H1 (cell line): ENCODE results near the gene ZNF432. TPM values are rescaled to one million over a fixed set of nuclear protein-coding genes. Genes with fewer than 3 reads are reported as not detected.

Source experiments
- CTCF ChIA-PET: fragments of 300-600 bp; sonication (Branson Sonifier 250); formaldehyde crosslinking; loops from one replicate; lab custom pipeline; 2021; ENCODE audit not compliant: partially characterized antibody; lab: Charles Lee
- POLR2A ChIA-PET: fragments of 300-600 bp; sonication (Branson Sonifier 250); formaldehyde crosslinking; loops from one replicate; lab custom pipeline; 2021; ENCODE audit warnings: inconsistent platforms; ENCODE audit not compliant: partially characterized antibody; lab: Charles Lee
- DNase-seq, 2 experiments: peaks; one replicate each; pipeline versions ENCODE4 v3.0.0 to v3.0.0-alpha.2; 2010 to 2022; ENCODE audit warnings: low spot score in 2 of 2, low read depth in 1 of 2, mixed read lengths in 1 of 2
- FAIRE-seq: peaks from 2 replicates; lab custom pipeline; 2011; peaks lifted over from hg19 to GRCh38; lab: Jason Lieb, UNC
- H2AFZ ChIP-seq: 2 replicates; pipeline ENCODE4 v1.8.1; 2012; ENCODE audit warnings: low read length, inconsistent platforms
- H2AK5ac ChIP-seq: 2 replicates; pipeline ENCODE4 v1.6.1; 2013; ENCODE audit warnings: low read depth, low read length
- H2BK120ac ChIP-seq: replicated peaks from 2 replicates; pipeline ENCODE3; 2013; ENCODE audit warnings: low read depth, low read length, inconsistent platforms
- H2BK12ac ChIP-seq: 2 replicates; pipeline ENCODE4 v1.6.1; 2013; ENCODE audit warnings: low read depth, low read length
- H2BK15ac ChIP-seq: 2 replicates; pipeline ENCODE4 v1.6.1; 2013; ENCODE audit warnings: low read length
- H2BK20ac ChIP-seq: 2 replicates; pipeline ENCODE4 v1.6.1; 2013; ENCODE audit warnings: low read length
- H2BK5ac ChIP-seq: 2 replicates; pipeline ENCODE4 v1.6.1; 2013; ENCODE audit warnings: low read depth, low read length
- H3K14ac ChIP-seq: 2 replicates; pipeline ENCODE4 v1.6.1; 2013; ENCODE audit warnings: inconsistent platforms; ENCODE audit not compliant: insufficient read length
- H3K18ac ChIP-seq: 2 replicates; pipeline ENCODE4 v1.6.1; 2013; ENCODE audit warnings: low read length; ENCODE audit errors: extremely low read depth
- H3K23ac ChIP-seq: 2 replicates; pipeline ENCODE4 v1.6.1; 2013; ENCODE audit warnings: inconsistent platforms; ENCODE audit not compliant: insufficient read length
- H3K23me2 ChIP-seq: 2 replicates; pipeline ENCODE4 v1.6.1; 2013; ENCODE audit warnings: low read depth, low read length
- H3K27ac ChIP-seq: 2 replicates; pipeline ENCODE4 v1.6.1; 2011; ENCODE audit warnings: low read depth, low read length, inconsistent platforms
- H3K27me3 ChIP-seq, 4 experiments: replicated peaks in 1 of 4; 1 replicate in 1 of 4; 2 replicates in 3 of 4; pipeline versions ENCODE4 v1.6.1 to v1.8.1; 2011 to 2013; ENCODE audit warnings: low read length in 3 of 4, mild to moderate bottlenecking in 3 of 4, inconsistent platforms in 2 of 4, mixed read lengths in 2 of 4, moderate library complexity in 1 of 4; ENCODE audit not compliant: control insufficient read depth in 3 of 4, insufficient read depth in 3 of 4; ENCODE audit errors: extremely low read depth in 1 of 4
- H3K36me3 ChIP-seq, 4 experiments: 2 replicates each; pipeline versions ENCODE4 v1.6.1 to v1.8.1; 2011 to 2013; ENCODE audit warnings: mild to moderate bottlenecking in 4 of 4, low read length in 3 of 4, moderate library complexity in 2 of 4, control low read depth in 1 of 4, inconsistent platforms in 1 of 4; ENCODE audit not compliant: insufficient read depth in 4 of 4, control insufficient read depth in 2 of 4
- H3K4ac ChIP-seq: replicated peaks from 2 replicates; pipeline ENCODE3; 2013; ENCODE audit warnings: low read length, low read depth, mixed read lengths, inconsistent platforms; ENCODE audit not compliant: insufficient read length
- H3K4me1 ChIP-seq, 4 experiments: replicated peaks in 1 of 4; 1 replicate in 1 of 4; 2 replicates in 3 of 4; pipeline versions ENCODE4 v1.6.1 to v1.8.1; 2011 to 2013; ENCODE audit warnings: low read length in 3 of 4, inconsistent platforms in 2 of 4, mixed read lengths in 1 of 4; ENCODE audit not compliant: insufficient read depth in 4 of 4, control insufficient read depth in 3 of 4
- H3K4me2 ChIP-seq, 2 experiments: 2 replicates each; pipeline versions ENCODE4 v1.6.1 to v1.8.1; 2011 to 2013; ENCODE audit warnings: low read depth in 2 of 2, low read length in 2 of 2, control low read depth in 1 of 2, inconsistent platforms in 1 of 2, mild to moderate bottlenecking in 1 of 2; ENCODE audit not compliant: insufficient read depth in 1 of 2
- H3K4me3 ChIP-seq, 4 experiments: fragments of 200-600, 300-600 bp in 1 of 4; sonication (generic), shearing (Covaris generic), sonication (Bioruptor Twin) in 1 of 4; 2 replicates each; pipeline versions ENCODE4 v1.5.1 to v1.8.1; 2011 to 2016; ENCODE audit warnings: low read length in 4 of 4, low read depth in 3 of 4, control low read depth in 2 of 4, inconsistent platforms in 2 of 4, mild to moderate bottlenecking in 2 of 4, mixed read lengths in 1 of 4, moderate library complexity in 1 of 4; ENCODE audit not compliant: insufficient read depth in 2 of 4; ENCODE audit errors: extremely low read depth in 1 of 4
- H3K56ac ChIP-seq: replicated peaks from 2 replicates; pipeline ENCODE3; 2013; ENCODE audit warnings: low read depth, mild to moderate bottlenecking, mixed read lengths, low read length, inconsistent platforms; ENCODE audit not compliant: insufficient read length
- H3K79me1 ChIP-seq: 2 replicates; pipeline ENCODE4 v1.6.1; 2013; ENCODE audit warnings: low read depth, low read length, control low read depth
- H3K79me2 ChIP-seq, 2 experiments: 2 replicates each; pipeline versions ENCODE4 v1.6.1 to v1.8.1; 2012 to 2013; ENCODE audit warnings: low read length in 2 of 2, mild to moderate bottlenecking in 2 of 2, inconsistent platforms in 1 of 2; ENCODE audit not compliant: insufficient read depth in 2 of 2, control insufficient read depth in 1 of 2
- H3K9ac ChIP-seq, 4 experiments: replicated peaks in 1 of 4; 1 replicate in 1 of 4; 2 replicates in 3 of 4; pipeline versions ENCODE4 v1.6.1 to v1.8.1; 2011 to 2013; ENCODE audit warnings: low read depth in 3 of 4, low read length in 3 of 4, control low read depth in 2 of 4, mild to moderate bottlenecking in 2 of 4, moderate library complexity in 2 of 4, inconsistent platforms in 1 of 4; ENCODE audit errors: extremely low read depth in 1 of 4
- H3K9me3 ChIP-seq, 2 experiments: 2 replicates each; pipeline versions ENCODE4 v1.6.1 to v1.8.1; 2012 to 2013; ENCODE audit warnings: mild to moderate bottlenecking in 2 of 2, moderate library complexity in 2 of 2, control low read depth in 1 of 2, inconsistent platforms in 1 of 2, low read depth in 1 of 2, low read length in 1 of 2, mixed read lengths in 1 of 2; ENCODE audit not compliant: insufficient read depth in 2 of 2
- H4K20me1 ChIP-seq, 2 experiments: replicated peaks in 1 of 2; 2 replicates each; pipeline versions ENCODE3 to v1.8.1; 2011 to 2013; ENCODE audit warnings: inconsistent platforms in 2 of 2, low read length in 2 of 2, mild to moderate bottlenecking in 1 of 2; ENCODE audit not compliant: insufficient read depth in 2 of 2, control insufficient read depth in 1 of 2
- H4K5ac ChIP-seq: 2 replicates; pipeline ENCODE4 v1.6.1; 2013; ENCODE audit warnings: low read length, low read depth, mixed read lengths, inconsistent platforms; ENCODE audit not compliant: insufficient read length
- H4K8ac ChIP-seq: 2 replicates; pipeline ENCODE4 v1.8.0; 2013; ENCODE audit warnings: mild to moderate bottlenecking, moderate library complexity, low read length, inconsistent platforms; ENCODE audit not compliant: insufficient read depth; ENCODE audit errors: extremely low read depth
- H4K91ac ChIP-seq: replicated peaks from 2 replicates; pipeline ENCODE3; 2013; ENCODE audit warnings: low read length, mixed read lengths, inconsistent platforms; ENCODE audit not compliant: insufficient read length
- CBX5 ChIP-seq: fragments of 300-800, 300-1000 bp; sonication (generic); IDR thresholded peaks from 2 replicates; pipeline ENCODE4 v1.7.1; 2016; ENCODE audit warnings: antibody characterized with exemption, low read length, low read depth
- CBX8 ChIP-seq: fragments of 300-800, 300-1000 bp; sonication (generic); IDR thresholded peaks from 2 replicates; pipeline ENCODE4 v1.7.1; 2016; ENCODE audit warnings: low read depth, low read length, borderline replicate concordance
- CEBPB ChIP-seq: IDR thresholded peaks from 2 replicates; pipeline ENCODE4 v1.6.1; 2012; ENCODE audit warnings: low read depth, low read length
- CHD1 ChIP-seq: IDR thresholded peaks from 2 replicates; pipeline ENCODE4 v1.6.1; 2012; ENCODE audit warnings: low read depth, low read length, improper control_type of control experiment
- GABPA ChIP-seq: IDR thresholded peaks from 2 replicates; pipeline ENCODE4 v1.6.1; 2011; ENCODE audit warnings: mild to moderate bottlenecking, low read length, moderate library complexity, borderline replicate concordance; ENCODE audit not compliant: insufficient read depth
- GTF2F1 ChIP-seq: IDR thresholded peaks from 2 replicates; pipeline ENCODE4 v1.6.1; 2012; ENCODE audit warnings: low read depth, low read length, improper control_type of control experiment, borderline replicate concordance
- JUN ChIP-seq: IDR thresholded peaks from 2 replicates; pipeline ENCODE4 v1.6.1; 2011; ENCODE audit warnings: low read depth, mild to moderate bottlenecking, improper control_type of control experiment, low read length
- KDM4A ChIP-seq: IDR thresholded peaks from one replicate; pipeline ENCODE4 v1.7.1; 2012; ENCODE audit warnings: low read depth, mild to moderate bottlenecking, moderate library complexity, low read length, inconsistent platforms; ENCODE audit not compliant: severe bottlenecking
- RFX5 ChIP-seq: IDR thresholded peaks from 2 replicates; pipeline ENCODE4 v1.6.1; 2011; ENCODE audit warnings: low read depth, low read length, improper control_type of control experiment, borderline replicate concordance
- SIRT6 ChIP-seq: IDR thresholded peaks from one replicate; pipeline ENCODE4 v1.7.1; 2012; ENCODE audit warnings: low read length, inconsistent platforms
- SP1 ChIP-seq: IDR thresholded peaks from 2 replicates; pipeline ENCODE4 v1.6.1; 2011; ENCODE audit warnings: low read depth, low read length
- SP2 ChIP-seq: IDR thresholded peaks from 2 replicates; pipeline ENCODE4 v1.6.1; 2012; ENCODE audit warnings: mild to moderate bottlenecking, low read length, inconsistent platforms
- TEAD4 ChIP-seq: IDR thresholded peaks from 2 replicates; pipeline ENCODE4 v1.6.1; 2012; ENCODE audit warnings: low read depth, low read length, inconsistent platforms, mixed read lengths
- WGBS, 2 experiments: shearing (Covaris generic) in 1 of 2; methylation state at CpG; one replicate each; pipeline versions ENCODE4 v1.1.6 to v1.1.7; 2013 to 2015; ENCODE audit warnings: low lambda C conversion rate in 2 of 2, mixed read lengths in 2 of 2, inconsistent platforms in 1 of 2, low coverage in 1 of 2, missing lambda C conversion rate in 1 of 2; ENCODE audit not compliant: insufficient replicate concordance in 2 of 2, insufficient coverage in 1 of 2, insufficient read length in 1 of 2; ENCODE audit errors: extremely low coverage in 1 of 2, missing lambda C conversion rate in 1 of 2; 5-methylcytosine and 5-hydroxymethylcytosine counted together
- polyA plus RNA-seq, 7 experiments: library from polyadenylated mRNA; depleted of rRNA in 3 of 7; stranded (reverse) in 5 of 7; unstranded in 2 of 7; fragments of >200 nt in 5 of 7; fragments of 200-250 nt in 2 of 7; gene quantifications; 1 replicate in 5 of 7; 2 replicates in 1 of 7; 4 replicates in 1 of 7; pipeline versions ENCODE4 v1.2.1 to v1.2.3, GENCODE V29; 2011 to 2013; ENCODE audit warnings: missing spikeins in 2 of 7, mixed read lengths in 2 of 7
- total RNA-seq: library from RNA; stranded (reverse); fragmentation: NEBNext Ultra II Directional; extraction: Animal tissue kit (Norgen Biotek cat#: 25700); gene quantifications from 2 replicates; pipeline ENCODE4 v1.2.1, GENCODE V29; 2021

The ZNF432 gene
- total and polyA plus RNA-seq, 2 of the 8 experiments (the other 6 are each of a cell fraction or from before 2014, with no cell fraction given): 2.0 to 8.3 TPM

- Histone ChIP-seq H2BK5ac (peak within 1 kb of the TSS; percentile 89), H2AFZ (peak within 1 kb of the TSS; percentile 90), H3K56ac (peak within 1 kb of the TSS; percentile 67), H2AK5ac (no peak within 1 kb of the TSS), H4K20me1 (no peaks in the 10 kb centered on the region), H2BK15ac (peak within 1 kb of the TSS; percentile 61; the same call in 1 of the 2 replicates), H3K36me3 (peaks cover 0 to 11% (median 0%) of the 10 kb centered on the region in 4 experiments; a peak in 3 of 8 replicates), H3K4me1 (no peaks in the 10 kb centered on the region), H3K9ac (peak within 1 kb of the TSS; percentile 72 to 89 (median 85)), H2BK120ac (peak within 1 kb of the TSS; percentile 95), H4K5ac (peak within 1 kb of the TSS; percentile 88), H3K27me3 (no peaks in the 10 kb centered on the region), H3K18ac (peak within 1 kb of the TSS; percentile 87), H2BK12ac (peak within 1 kb of the TSS; percentile 92), H2BK20ac (0 out of 2 replicates have a peak within 1 kb of the TSS, but pooled peaks have one; percentile 86), H3K27ac (peak within 1 kb of the TSS; percentile 91), H3K79me1 (no peaks in the 10 kb centered on the region), H3K23me2 (peaks cover 6% of the 10 kb centered on the region; the same call in 1 of the 2 replicates), H3K14ac (no peak within 1 kb of the TSS), H3K4me2 (peak within 1 kb of the TSS; percentile 72 to 86), H3K4me3 (peak within 1 kb of the TSS; percentile 94 to 99 (median 98)), H4K8ac (peak within 1 kb of the TSS; percentile 98; the same call in 1 of the 2 replicates), H4K91ac (peak within 1 kb of the TSS; percentile 97), H3K4ac (peak within 1 kb of the TSS; percentile 65), H3K79me2 (peaks cover 0 to 22% of the 10 kb centered on the region in 2 experiments; a peak in 2 of 4 replicates), H3K9me3 (peaks cover 0 to 3% of the 10 kb centered on the region in 2 experiments; a peak in 1 of 4 replicates), H3K23ac (no peak within 1 kb of the TSS)
- CTCF ChIA-PET: no interaction called here
- no peak for FAIRE-seq
- peak; percentile 60 to 94 for DNase-seq
- POLR2A ChIA-PET: interaction anchor here (0.5 to 1.5 kb wide), 8 partner anchors 10 to 225 kb away, joined by 3 to 8 read pairs (median 3); partner anchors contain the start of genes ZNF432 and ZNF614
- WGBS, 2 experiments: 3% methylated on average over 44 of the region's 44 CpGs; no CpG with 5 or more reads in 1 of the 2 experiments
- no peak; the same call in 1 of the 2 replicates for TF ChIP-seq CHD1
- no peak for TF ChIP-seq CBX8
- TF ChIP-seq GABPA: no peak
- TF ChIP-seq JUN: no peak
- no peak for TF ChIP-seq SP2
- no peak for TF ChIP-seq CEBPB
- TF ChIP-seq GTF2F1: no peak
- TF ChIP-seq KDM4A: peak; percentile 92
- no peak for TF ChIP-seq TEAD4
- TF ChIP-seq SP1: no peak
- TF ChIP-seq SIRT6: no peak
- TF ChIP-seq CBX5: no peak
- no peak for TF ChIP-seq RFX5
Observed at GRCh38 chr19:52007806-52008557, 40.7 kb downstream of the ZNF432 start, which contains the start of gene ZNF615. TSS of gene ZNF615 (minus strand) at chr19:52008211. CDS start at chr19:52003711, 4,500 bp downstream.
